Measurements from ENCODE around the gene ATP2C1. TPM values are rescaled to one million over a fixed set of nuclear protein-coding genes. Genes with fewer than 3 reads are reported as not detected.

Gene ATP2C1
- total and polyA plus RNA-seq, 2 donors (not counting 3 experiments of a cell fraction or from before 2014, with no cell fraction given): 50.1 to 73.3 TPM

GRCh38 chr3:130854208-130854864, 39.5 kb upstream of the ATP2C1 start:
- intact Hi-C loops (cut with micrococcal nuclease) (no loop called here), dilution Hi-C loops (cut with MboI; ENCODE audit: extremely low pct_ligation_motif_present, low sequenced_read_pairs) (no loop called here)
- no TSS peak for BruUV-seq (replicated peaks)
- no peaks in the 10 kb centered on the region for H3K4me1 ChIP-seq (ENCODE audit: control insufficient read depth, extremely low read depth, insufficient read depth, low read length)
- no peak for DNase-seq (ENCODE audit: low read depth, low spot score)
- H2AFZ ChIP-seq (ENCODE audit: low read depth, low read length): no peak overlapping the region
- ChIA-PET POLR2A (no interaction called here), CTCF (no interaction called here)
- H3K79me2 ChIP-seq (ENCODE audit: control insufficient read depth, insufficient read depth, low read length): no peaks in the 10 kb centered on the region
- no peak overlapping the region for H3K4me3 ChIP-seq (replicated peaks in 1 of 3; ENCODE audit: insufficient read depth in 1 of 3, low read depth in 1 of 3, low read length in 3 of 3)
- H4K20me1 ChIP-seq (replicated peaks; ENCODE audit: control insufficient read depth, extremely low read depth, insufficient read depth, low read length): no peaks in the 10 kb centered on the region
- TF ChIP-seq POLR2AphosphoS5 (IDR thresholded peaks at IDR 0.05; ENCODE audit: insufficient read depth, low read depth, low read length): no peak
- TF ChIP-seq JUN (IDR thresholded peaks at IDR 0.05; ENCODE audit: borderline replicate concordance, insufficient read depth, insufficient read length, low read depth): no peak
- no peak for TF ChIP-seq GATA2 (IDR thresholded peaks at IDR 0.05; ENCODE audit: insufficient read depth, insufficient read length, low read depth, low read length)
- no peak for TF ChIP-seq EZH2 (IDR thresholded peaks at IDR 0.05; ENCODE audit: borderline replicate concordance, low read depth, low read length, severe bottlenecking)
- no peak for TF ChIP-seq MYC (IDR thresholded peaks at IDR 0.05; ENCODE audit: low read depth, low read length)
- H3K9me3 ChIP-seq (replicated peaks; ENCODE audit: control insufficient read depth, insufficient read depth, low read length): no peaks in the 10 kb centered on the region
- H3K9ac ChIP-seq (replicated peaks; ENCODE audit: extremely low read depth, insufficient read depth, low read length): no peak overlapping the region
- H3K27ac ChIP-seq (ENCODE audit: insufficient read depth, low read depth, low read length): no peak overlapping the region
- H3K9me1 ChIP-seq (replicated peaks; ENCODE audit: control insufficient read depth, extremely low read depth, insufficient read depth, low read length): no peaks in the 10 kb centered on the region
- no peaks in the 10 kb centered on the region for H3K36me3 ChIP-seq (ENCODE audit: control insufficient read depth in 2 of 2, extremely low read depth in 1 of 2, insufficient read depth in 2 of 2, low read length in 2 of 2)
- no peak for FAIRE-seq
- peaks cover 4 to 6% of the 10 kb centered on the region in 2 experiments for H3K27me3 ChIP-seq (ENCODE audit: control insufficient read depth in 2 of 2, insufficient read depth in 2 of 2, low read length in 2 of 2)
- H3K4me2 ChIP-seq (ENCODE audit: insufficient read depth, low read length): no peak overlapping the region

DNA sequence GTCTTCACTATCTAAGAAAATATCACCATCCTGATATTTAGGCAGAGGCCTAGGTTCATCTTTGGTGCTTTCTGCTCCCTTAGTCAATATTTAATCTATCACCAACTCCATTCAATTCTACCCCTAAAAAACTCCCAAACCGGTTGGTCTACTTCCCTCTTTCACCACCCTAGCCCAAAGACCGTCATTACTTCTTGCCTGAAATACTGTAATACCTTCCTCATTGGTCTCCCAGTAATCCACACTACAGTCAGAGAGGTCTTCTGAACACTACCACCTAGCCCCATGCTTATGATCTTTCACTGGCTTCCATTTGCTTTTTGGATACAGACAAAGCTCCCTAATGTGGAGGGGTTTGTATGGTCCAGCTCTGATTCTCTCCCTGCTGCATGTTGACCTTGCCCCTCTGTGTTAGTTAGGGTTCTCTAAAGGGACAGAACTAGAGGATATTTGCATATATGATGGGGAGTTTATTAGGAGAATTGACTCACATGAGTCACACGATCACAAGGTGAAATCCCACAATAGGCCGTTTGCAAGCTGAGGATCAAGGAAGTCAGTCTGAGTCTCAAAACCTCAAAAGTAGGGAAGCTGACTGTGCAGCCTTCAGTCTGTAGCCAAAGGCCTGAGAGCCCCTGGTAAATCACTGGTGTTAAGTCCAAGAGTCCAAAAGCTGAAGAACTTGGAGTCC, 36.4 kb upstream of the ATP2C1 start:
- Histone ChIP-seq H3K27ac (ENCODE audit: insufficient read depth, low read depth, low read length) (no peak overlapping the region), H2AFZ (ENCODE audit: low read depth, low read length) (no peak overlapping the region), H3K4me3 (replicated peaks in 1 of 3; ENCODE audit: insufficient read depth in 1 of 3, low read depth in 1 of 3, low read length in 3 of 3) (no peak overlapping the region), H3K36me3 (ENCODE audit: control insufficient read depth in 2 of 2, extremely low read depth in 1 of 2, insufficient read depth in 2 of 2, low read length in 2 of 2) (no peaks in the 10 kb centered on the region), H3K9me3 (replicated peaks; ENCODE audit: control insufficient read depth, insufficient read depth, low read length) (no peaks in the 10 kb centered on the region), H3K4me2 (ENCODE audit: insufficient read depth, low read length) (no peak overlapping the region), H3K9ac (replicated peaks; ENCODE audit: extremely low read depth, insufficient read depth, low read length) (no peak overlapping the region), H3K4me1 (ENCODE audit: control insufficient read depth, extremely low read depth, insufficient read depth, low read length) (no peaks in the 10 kb centered on the region), H3K79me2 (ENCODE audit: control insufficient read depth, insufficient read depth, low read length) (no peaks in the 10 kb centered on the region), H4K20me1 (replicated peaks; ENCODE audit: control insufficient read depth, extremely low read depth, insufficient read depth, low read length) (no peaks in the 10 kb centered on the region), H3K27me3 (ENCODE audit: control insufficient read depth in 2 of 2, insufficient read depth in 2 of 2, low read length in 2 of 2) (peaks cover 0 to 2% of the 10 kb centered on the region in 2 experiments), H3K9me1 (replicated peaks; ENCODE audit: control insufficient read depth, extremely low read depth, insufficient read depth, low read length) (no peaks in the 10 kb centered on the region)
- dilution Hi-C loops (cut with MboI; ENCODE audit: extremely low pct_ligation_motif_present, low sequenced_read_pairs): no loop called here
- ChIA-PET CTCF (interaction anchor here (1.7 kb wide), 1 partner anchor 9 kb away, joined by 3 read pairs; no protein-coding TSS in a partner anchor), POLR2A (no interaction called here)
- intact Hi-C loops (cut with micrococcal nuclease): no loop called here
- FAIRE-seq (no peak), DNase-seq (ENCODE audit: low read depth, low spot score) (no peak)
- no TSS peak for BruUV-seq (replicated peaks)
- no peak for TF ChIP-seq MYC (IDR thresholded peaks at IDR 0.05; ENCODE audit: low read depth, low read length)
- TF ChIP-seq, protein P1, sequence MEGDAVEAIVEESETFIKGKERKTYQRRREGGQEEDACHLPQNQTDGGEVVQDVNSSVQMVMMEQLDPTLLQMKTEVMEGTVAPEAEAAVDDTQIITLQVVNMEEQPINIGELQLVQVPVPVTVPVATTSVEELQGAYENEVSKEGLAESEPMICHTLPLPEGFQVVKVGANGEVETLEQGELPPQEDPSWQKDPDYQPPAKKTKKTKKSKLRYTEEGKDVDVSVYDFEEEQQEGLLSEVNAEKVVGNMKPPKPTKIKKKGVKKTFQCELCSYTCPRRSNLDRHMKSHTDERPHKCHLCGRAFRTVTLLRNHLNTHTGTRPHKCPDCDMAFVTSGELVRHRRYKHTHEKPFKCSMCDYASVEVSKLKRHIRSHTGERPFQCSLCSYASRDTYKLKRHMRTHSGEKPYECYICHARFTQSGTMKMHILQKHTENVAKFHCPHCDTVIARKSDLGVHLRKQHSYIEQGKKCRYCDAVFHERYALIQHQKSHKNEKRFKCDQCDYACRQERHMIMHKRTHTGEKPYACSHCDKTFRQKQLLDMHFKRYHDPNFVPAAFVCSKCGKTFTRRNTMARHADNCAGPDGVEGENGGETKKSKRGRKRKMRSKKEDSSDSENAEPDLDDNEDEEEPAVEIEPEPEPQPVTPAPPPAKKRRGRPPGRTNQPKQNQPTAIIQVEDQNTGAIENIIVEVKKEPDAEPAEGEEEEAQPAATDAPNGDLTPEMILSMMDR (IDR thresholded peaks at IDR 0.05; ENCODE audit: extremely low read depth in 1 of 2, insufficient read depth in 1 of 2, low read depth in 1 of 2, low read length in 2 of 2): no peak
- TF ChIP-seq POLR2AphosphoS5 (IDR thresholded peaks at IDR 0.05; ENCODE audit: insufficient read depth, low read depth, low read length): no peak
- TF ChIP-seq POLR2A (IDR thresholded peaks at IDR 0.05; ENCODE audit: low read depth, low read length): no peak
- no peak for TF ChIP-seq MAX (IDR thresholded peaks at IDR 0.05; ENCODE audit: insufficient read depth, insufficient read length)
- no peak for TF ChIP-seq JUN (IDR thresholded peaks at IDR 0.05; ENCODE audit: borderline replicate concordance, insufficient read depth, insufficient read length, low read depth)
- no peak for TF ChIP-seq FOS (IDR thresholded peaks at IDR 0.05; ENCODE audit: borderline replicate concordance, insufficient read depth, low read length)
- TF ChIP-seq EZH2 (IDR thresholded peaks at IDR 0.05; ENCODE audit: borderline replicate concordance, low read depth, low read length, severe bottlenecking): no peak
- TF ChIP-seq GATA2 (IDR thresholded peaks at IDR 0.05; ENCODE audit: insufficient read depth, insufficient read length, low read depth, low read length): no peak

All from endothelial cell of umbilical vein (primary cell).